IMR-90 (cell line): ENCODE data around the gene ARRB1. TPM values are rescaled to one million over a fixed set of nuclear protein-coding genes. Genes with fewer than 3 reads are reported as not detected.

ENCODE experiments used
- ATAC-seq: fragments of 200-7000 bp; cut with Tn5 transposase; 2 replicates; pipeline ENCODE4 v1.9.1; 2020; ENCODE audit warnings: low read depth, mild to moderate bottlenecking, moderate library complexity
- BruUV-seq: library from RNA; stranded (reverse); fragments of 400-500 nt; replicated peaks from 2 replicates; lab custom pipeline; 2021; lab: Mats Ljungman, UMichigan
- CTCF ChIA-PET: fragments of 300-600 bp; formaldehyde crosslinking; extraction: SDS; loops from one replicate; lab custom pipeline; 2021; ENCODE audit warnings: antibody characterized with exemption; lab: Yijun Ruan, JAX
- POLR2A ChIA-PET: fragments of 300-600 bp; sonication (Branson Sonifier 250); formaldehyde crosslinking; loops from one replicate; lab custom pipeline; 2022; ENCODE audit warnings: antibody characterized with exemption; ENCODE audit not compliant: unreplicated experiment; lab: Charles Lee
- DNase-seq: peaks from one replicate; pipeline ENCODE4 v3.0.0; 2013
- H2AFZ ChIP-seq: replicated peaks from 2 replicates; pipeline ENCODE3; 2013; ENCODE audit warnings: low read length, mild to moderate bottlenecking; ENCODE audit not compliant: poor library complexity
- H2AK5ac ChIP-seq: 2 replicates; pipeline ENCODE4 v1.6.1; 2013; ENCODE audit warnings: low read depth, low read length, inconsistent platforms
- H2AK9ac ChIP-seq: replicated peaks from 2 replicates; pipeline ENCODE3; 2013; ENCODE audit warnings: mild to moderate bottlenecking, low read depth, low read length, moderate library complexity; ENCODE audit not compliant: poor library complexity
- H2BK120ac ChIP-seq: 2 replicates; pipeline ENCODE4 v1.6.1; 2013; ENCODE audit warnings: low read depth, low read length, inconsistent platforms
- H2BK15ac ChIP-seq: 3 replicates; pipeline ENCODE4 v1.6.1; 2013; ENCODE audit warnings: low read depth, low read length, inconsistent platforms
- H2BK20ac ChIP-seq: 2 replicates; pipeline ENCODE4 v1.6.1; 2013; ENCODE audit warnings: low read depth, mild to moderate bottlenecking, inconsistent platforms, low read length, moderate library complexity
- H2BK5ac ChIP-seq: 2 replicates; pipeline ENCODE4 v1.6.1; 2013; ENCODE audit warnings: mild to moderate bottlenecking, low read depth, low read length, inconsistent platforms; ENCODE audit not compliant: poor library complexity, severe bottlenecking
- H3K14ac ChIP-seq: replicated peaks from 2 replicates; pipeline ENCODE4 v1.6.1; 2013; ENCODE audit warnings: low read depth, low read length, inconsistent platforms
- H3K18ac ChIP-seq: 2 replicates; pipeline ENCODE4 v1.6.1; 2013; ENCODE audit warnings: low read depth, low read length, control low read depth
- H3K23ac ChIP-seq: 2 replicates; pipeline ENCODE4 v1.6.1; 2013; ENCODE audit warnings: low read depth, low read length, inconsistent platforms
- H3K27ac ChIP-seq: 2 replicates; pipeline ENCODE4 v1.5.1; 2013; ENCODE audit warnings: mild to moderate bottlenecking, control low read depth, low read length; ENCODE audit not compliant: insufficient read depth
- H3K27me3 ChIP-seq: 2 replicates; pipeline ENCODE4 v1.6.1; 2013; ENCODE audit warnings: low read length; ENCODE audit not compliant: control insufficient read depth, insufficient read depth
- H3K36me3 ChIP-seq: 2 replicates; pipeline ENCODE4 v1.6.1; 2013; ENCODE audit warnings: low read length, mixed read lengths; ENCODE audit not compliant: control insufficient read depth, insufficient read depth
- H3K4ac ChIP-seq: 2 replicates; pipeline ENCODE4 v1.6.1; 2013; ENCODE audit warnings: low read depth, low read length, inconsistent platforms
- H3K4me1 ChIP-seq: 2 replicates; pipeline ENCODE4 v1.6.1; 2013; ENCODE audit warnings: low read length, mixed read lengths; ENCODE audit not compliant: control insufficient read depth, insufficient read depth
- H3K4me2 ChIP-seq: 2 replicates; pipeline ENCODE4 v1.6.1; 2013; ENCODE audit warnings: low read depth, mild to moderate bottlenecking, control low read depth, low read length, moderate library complexity
- H3K4me3 ChIP-seq: 2 replicates; pipeline ENCODE4 v1.5.1; 2013; ENCODE audit warnings: low read depth, mild to moderate bottlenecking, control low read depth, low read length, moderate library complexity; ENCODE audit not compliant: insufficient read depth
- H3K56ac ChIP-seq: 2 replicates; pipeline ENCODE4 v1.6.1; 2013; ENCODE audit warnings: low read length, inconsistent platforms; ENCODE audit not compliant: insufficient read depth; ENCODE audit errors: extremely low read depth
- H3K79me1 ChIP-seq, 2 experiments: 2 replicates each; pipeline ENCODE4 v1.6.1; 2013; ENCODE audit warnings: low read length in 2 of 2, inconsistent platforms in 1 of 2, low read depth in 1 of 2
- H3K9ac ChIP-seq: 2 replicates; pipeline ENCODE4 v1.6.1; 2013; ENCODE audit warnings: low read depth, low read length, control low read depth
- H3K9me1 ChIP-seq: 2 replicates; pipeline ENCODE4 v1.6.1; 2013; ENCODE audit warnings: low read length, inconsistent platforms; ENCODE audit not compliant: insufficient read depth
- H3K9me3 ChIP-seq: 2 replicates; pipeline ENCODE4 v1.6.1; 2013; ENCODE audit warnings: low read length; ENCODE audit not compliant: control insufficient read depth, insufficient read depth
- H4K20me1 ChIP-seq: 2 replicates; pipeline ENCODE4 v1.6.1; 2013; ENCODE audit warnings: low read length, inconsistent platforms; ENCODE audit not compliant: insufficient read depth
- H4K5ac ChIP-seq: 2 replicates; pipeline ENCODE4 v1.6.1; 2013; ENCODE audit warnings: mild to moderate bottlenecking, low read depth, low read length, control low read depth
- H4K8ac ChIP-seq, 2 experiments: 2 replicates each; pipeline ENCODE4 v1.6.1; 2013; ENCODE audit warnings: low read depth in 2 of 2, low read length in 2 of 2, control low read depth in 1 of 2, inconsistent platforms in 1 of 2
- H4K91ac ChIP-seq: 2 replicates; pipeline ENCODE4 v1.6.1; 2013; ENCODE audit warnings: low read depth, low read length, inconsistent platforms; ENCODE audit not compliant: insufficient read depth
- BHLHE40 ChIP-seq: fragments of 150-350 bp; IDR thresholded peaks from 2 replicates; pipeline ENCODE4 v1.6.1; 2016; ENCODE audit warnings: mild to moderate bottlenecking, low read depth, low read length
- CEBPB ChIP-seq: IDR thresholded peaks from 2 replicates; pipeline ENCODE4 v1.6.1; 2012; ENCODE audit warnings: low read depth, low read length, improper control_type of control experiment
- CHD1 ChIP-seq: IDR thresholded peaks from 2 replicates; pipeline ENCODE4 v1.6.1; 2012; ENCODE audit warnings: low read depth, low read length, improper control_type of control experiment
- FOS ChIP-seq: fragments of 150-350 bp; IDR thresholded peaks from 2 replicates; pipeline ENCODE4 v1.6.1; 2016; ENCODE audit warnings: low read depth, low read length
- MAFK ChIP-seq: IDR thresholded peaks from 2 replicates; pipeline ENCODE4 v1.6.1; 2012; ENCODE audit warnings: low read depth, low read length, improper control_type of control experiment
- MAZ ChIP-seq: IDR thresholded peaks from 2 replicates; pipeline ENCODE4 v1.6.1; 2012; ENCODE audit warnings: low read depth, mild to moderate bottlenecking, low read length, improper control_type of control experiment, moderate library complexity, borderline replicate concordance
- MXI1 ChIP-seq: IDR thresholded peaks from 2 replicates; pipeline ENCODE4 v1.6.1; 2012; ENCODE audit warnings: low read depth, mild to moderate bottlenecking, low read length, moderate library complexity, borderline replicate concordance
- NFE2L2 ChIP-seq: fragments of 150-350 bp; IDR thresholded peaks from 2 replicates; pipeline ENCODE4 v1.6.1; 2016; ENCODE audit warnings: low read depth, mild to moderate bottlenecking, low read length
- POLR2A ChIP-seq: IDR thresholded peaks from 2 replicates; pipeline ENCODE4 v1.6.1; 2012; ENCODE audit warnings: mild to moderate bottlenecking, low read depth, low read length
- RAD21 ChIP-seq: IDR thresholded peaks from 2 replicates; pipeline ENCODE4 v1.6.1; 2012; ENCODE audit warnings: low read length, improper control_type of control experiment
- RCOR1 ChIP-seq: IDR thresholded peaks from 2 replicates; pipeline ENCODE4 v1.6.1; 2012; ENCODE audit warnings: mild to moderate bottlenecking, low read length, improper control_type of control experiment; ENCODE audit not compliant: insufficient replicate concordance
- RFX5 ChIP-seq: IDR thresholded peaks from 2 replicates; pipeline ENCODE4 v1.8.0; 2012; ENCODE audit warnings: low read depth, mild to moderate bottlenecking, low read length, moderate library complexity
- SMC3 ChIP-seq: fragments of 150-350 bp; IDR thresholded peaks from 2 replicates; pipeline ENCODE4 v1.6.1; 2016; ENCODE audit warnings: low read depth, mild to moderate bottlenecking, antibody characterized with exemption, low read length, moderate library complexity
- USF2 ChIP-seq: fragments of 150-350 bp; IDR thresholded peaks from 2 replicates; pipeline ENCODE4 v1.6.1; 2017; ENCODE audit warnings: mild to moderate bottlenecking, antibody characterized with exemption, low read length, low read depth
- WGBS, 2 experiments: methylation state at CpG; one replicate each; pipeline versions ENCODE4 v1.1.5 to v1.1.7; 2013; ENCODE audit warnings: missing lambda C conversion rate in 2 of 2; ENCODE audit not compliant: insufficient read length in 1 of 2; ENCODE audit errors: extremely low coverage in 2 of 2; 5-methylcytosine and 5-hydroxymethylcytosine counted together
- dilution Hi-C: fragments of 300-500 bp; cut with HindIII; formaldehyde crosslinking; loops from one replicate; pipeline ENCODE4 v1.14.3; 2018; ENCODE audit warnings: low sequenced_read_pairs; ENCODE audit not compliant: unreplicated experiment
- in situ Hi-C: fragments of 300-500 bp; cut with MboI; formaldehyde crosslinking; loops from 3 replicates; pipeline ENCODE4 v1.14.3; 2019; ENCODE audit warnings: low sequenced_read_pairs, inconsistent platforms, mixed read lengths
- intact Hi-C: fragments of 100-400 bp; cut with micrococcal nuclease; formaldehyde crosslinking; loops from 2 replicates; pipeline ENCODE4 v1.10.0; 2022
- polyA plus RNA-seq, 3 experiments: library from polyadenylated mRNA; depleted of rRNA; stranded (reverse); fragments of >200 nt; gene quantifications; 2 replicates each; pipeline ENCODE4 v1.2.3, GENCODE V29; 2012; ENCODE audit warnings: low replicate concordance in 1 of 3
- total RNA-seq: library from RNA; depleted of rRNA; stranded (reverse); fragments of >200 nt; gene quantifications from 2 replicates; pipeline ENCODE4 v1.2.3, GENCODE V29; 2012
- TF ChIP-seq, protein P1 (sequence below): conservative IDR thresholded peaks from 2 replicates; pipeline ENCODE4 v1.5.1; 2012; ENCODE audit warnings: mild to moderate bottlenecking, low read depth, low read length, improper control_type of control experiment
- TF ChIP-seq, protein P2 (sequence below): fragments of 150-350 bp; IDR thresholded peaks from 2 replicates; pipeline ENCODE4 v1.6.1; 2016; ENCODE audit warnings: low read depth, mild to moderate bottlenecking, low read length, moderate library complexity, borderline replicate concordance

Gene ARRB1
- total and polyA plus RNA-seq, 2 of the 4 experiments (the other 2 are of a cell fraction): 11.0 to 17.4 TPM

DNA sequence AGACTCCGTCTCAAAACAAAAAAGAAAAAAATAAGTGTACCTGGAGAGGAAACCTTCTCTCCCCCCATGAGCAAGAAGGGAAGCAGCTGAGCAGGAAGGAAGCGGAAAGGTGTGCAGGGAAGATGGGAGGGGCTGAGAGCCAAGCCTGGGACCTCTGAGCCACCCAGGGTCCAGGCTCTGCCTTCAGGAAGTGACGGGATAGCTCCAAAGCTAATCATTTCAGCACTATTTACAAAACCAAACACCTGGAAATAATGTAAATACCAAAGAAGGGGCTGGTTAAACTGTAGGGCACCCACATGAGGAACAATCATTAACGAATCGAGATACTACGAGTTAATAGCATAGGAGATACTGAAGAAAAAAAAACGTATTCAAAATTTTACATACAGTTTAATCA lies 27.9 kb downstream of the ARRB1 start:
- in situ Hi-C loops: no loop called here

More for the DNA sequence above, 27.9 kb downstream of the ARRB1 start:
- dilution Hi-C loops (no loop called here), intact Hi-C loops (no loop called here)
- Histone ChIP-seq H2BK5ac (no peak overlapping the region), H4K20me1 (peaks cover 9% of the 10 kb centered on the region; the same call in 1 of the 2 replicates), H3K4ac (no peak overlapping the region), H3K36me3 (no peaks in the 10 kb centered on the region; the same call in 1 of the 2 replicates), H2BK120ac (no peak overlapping the region), H2AK9ac (no peak overlapping the region), H4K91ac (no peak overlapping the region), H3K27me3 (no peaks in the 10 kb centered on the region), H3K4me2 (no peak overlapping the region), H2BK15ac (no peak overlapping the region), H4K8ac (no peak overlapping the region), H3K14ac (no peak overlapping the region), H3K4me1 (peaks cover 14% of the 10 kb centered on the region), H3K27ac (no peak overlapping the region), H3K9ac (no peak overlapping the region), H2AK5ac (no peak overlapping the region; the same call in 1 of the 2 replicates), H2AFZ (no peak overlapping the region), H2BK20ac (no peak overlapping the region), H3K23ac (no peak overlapping the region), H3K9me3 (no peaks in the 10 kb centered on the region), H3K79me1 (0 out of 4 replicates have a peak, but pooled peaks cover 0 to 3% of the 10 kb centered on the region in 2 experiments), H3K56ac (no peak overlapping the region), H4K5ac (no peak overlapping the region), H3K4me3 (no peak overlapping the region), H3K9me1 (peaks cover 14% of the 10 kb centered on the region; the same call in 1 of the 2 replicates), H3K18ac (no peak overlapping the region)
- ATAC-seq (no peak), DNase-seq (no peak)
- BruUV-seq: no TSS peak
- WGBS, 2 experiments: no CpG with 5 or more reads among the region's 7 CpGs
- TF ChIP-seq RAD21 (no peak), SMC3 (no peak), POLR2A (no peak), MAZ (no peak), MXI1 (no peak), RFX5 (no peak), CHD1 (no peak), MAFK (no peak), CEBPB (no peak), FOS (no peak), NFE2L2 (no peak), BHLHE40 (no peak), RCOR1 (no peak), USF2 (no peak)
- TF ChIP-seq, protein P1, sequence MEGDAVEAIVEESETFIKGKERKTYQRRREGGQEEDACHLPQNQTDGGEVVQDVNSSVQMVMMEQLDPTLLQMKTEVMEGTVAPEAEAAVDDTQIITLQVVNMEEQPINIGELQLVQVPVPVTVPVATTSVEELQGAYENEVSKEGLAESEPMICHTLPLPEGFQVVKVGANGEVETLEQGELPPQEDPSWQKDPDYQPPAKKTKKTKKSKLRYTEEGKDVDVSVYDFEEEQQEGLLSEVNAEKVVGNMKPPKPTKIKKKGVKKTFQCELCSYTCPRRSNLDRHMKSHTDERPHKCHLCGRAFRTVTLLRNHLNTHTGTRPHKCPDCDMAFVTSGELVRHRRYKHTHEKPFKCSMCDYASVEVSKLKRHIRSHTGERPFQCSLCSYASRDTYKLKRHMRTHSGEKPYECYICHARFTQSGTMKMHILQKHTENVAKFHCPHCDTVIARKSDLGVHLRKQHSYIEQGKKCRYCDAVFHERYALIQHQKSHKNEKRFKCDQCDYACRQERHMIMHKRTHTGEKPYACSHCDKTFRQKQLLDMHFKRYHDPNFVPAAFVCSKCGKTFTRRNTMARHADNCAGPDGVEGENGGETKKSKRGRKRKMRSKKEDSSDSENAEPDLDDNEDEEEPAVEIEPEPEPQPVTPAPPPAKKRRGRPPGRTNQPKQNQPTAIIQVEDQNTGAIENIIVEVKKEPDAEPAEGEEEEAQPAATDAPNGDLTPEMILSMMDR: no peak
- TF ChIP-seq, protein P2, sequence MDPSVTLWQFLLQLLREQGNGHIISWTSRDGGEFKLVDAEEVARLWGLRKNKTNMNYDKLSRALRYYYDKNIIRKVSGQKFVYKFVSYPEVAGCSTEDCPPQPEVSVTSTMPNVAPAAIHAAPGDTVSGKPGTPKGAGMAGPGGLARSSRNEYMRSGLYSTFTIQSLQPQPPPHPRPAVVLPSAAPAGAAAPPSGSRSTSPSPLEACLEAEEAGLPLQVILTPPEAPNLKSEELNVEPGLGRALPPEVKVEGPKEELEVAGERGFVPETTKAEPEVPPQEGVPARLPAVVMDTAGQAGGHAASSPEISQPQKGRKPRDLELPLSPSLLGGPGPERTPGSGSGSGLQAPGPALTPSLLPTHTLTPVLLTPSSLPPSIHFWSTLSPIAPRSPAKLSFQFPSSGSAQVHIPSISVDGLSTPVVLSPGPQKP: no peak
- POLR2A ChIA-PET: no interaction called here
- CTCF ChIA-PET: interaction anchor here (0.7 kb wide), 1 partner anchor 14 kb away, joined by 3 read pairs; no protein-coding TSS in a partner anchor
